DND-41 (cell line): ENCODE results near the gene YIPF7.

Source experiments
- ATAC-seq: fragments of 200-7000 bp; cut with Tn5 transposase; 3 replicates; pipeline ENCODE4 v1.9.1; 2021; ENCODE audit warnings: low read depth; ENCODE audit not compliant: insufficient read depth
- DNase-seq: peaks from one replicate; pipeline ENCODE4 v3.0.0-alpha.2; 2020
- H2AFZ ChIP-seq: 2 replicates; pipeline ENCODE4 v1.6.0; 2012; ENCODE audit warnings: low read depth, low read length
- H3K27ac ChIP-seq: 2 replicates; pipeline ENCODE4 v1.5.1; 2012; ENCODE audit warnings: low read length, inconsistent platforms
- H3K27me3 ChIP-seq: fragments of 200-600 bp; sonication (generic); 2 replicates; pipeline ENCODE4 v1.6.0; 2012; ENCODE audit warnings: low read length, mild to moderate bottlenecking, inconsistent platforms; ENCODE audit not compliant: insufficient read depth, poor library complexity
- H3K36me3 ChIP-seq: 2 replicates; pipeline ENCODE4 v1.5.1; 2012; ENCODE audit warnings: low read length, inconsistent platforms; ENCODE audit not compliant: insufficient read depth
- H3K4me1 ChIP-seq: 2 replicates; pipeline ENCODE4 v1.5.1; 2012; ENCODE audit warnings: mild to moderate bottlenecking, low read length; ENCODE audit not compliant: insufficient read depth
- H3K4me2 ChIP-seq: 2 replicates; pipeline ENCODE4 v1.6.0; 2012; ENCODE audit warnings: mild to moderate bottlenecking, moderate library complexity, low read length, inconsistent platforms; ENCODE audit not compliant: insufficient read depth
- H3K4me3 ChIP-seq, 2 experiments: fragments of 200-600 bp in 1 of 2; shearing (Covaris generic) in 1 of 2; 2 replicates each; pipeline ENCODE4 v1.5.1; 2012 to 2016; ENCODE audit warnings: inconsistent platforms in 2 of 2, low read length in 2 of 2, mild to moderate bottlenecking in 2 of 2, low read depth in 1 of 2, moderate library complexity in 1 of 2
- H3K79me2 ChIP-seq: 2 replicates; pipeline ENCODE4 v1.6.0; 2012; ENCODE audit warnings: low read length, inconsistent platforms; ENCODE audit not compliant: insufficient read depth
- H3K9ac ChIP-seq: 2 replicates; pipeline ENCODE4 v1.6.0; 2012; ENCODE audit warnings: low read depth, mild to moderate bottlenecking, inconsistent platforms, low read length, moderate library complexity
- H3K9me3 ChIP-seq: 2 replicates; pipeline ENCODE4 v1.5.1; 2012; ENCODE audit warnings: low read length, moderate library complexity, mild to moderate bottlenecking, inconsistent platforms; ENCODE audit not compliant: insufficient read depth, severe bottlenecking
- H4K20me1 ChIP-seq: 2 replicates; pipeline ENCODE4 v1.6.0; 2012; ENCODE audit warnings: low read length; ENCODE audit not compliant: insufficient read depth
- EZH2 ChIP-seq: IDR thresholded peaks from 3 replicates; pipeline ENCODE4 v1.6.1; 2012; ENCODE audit warnings: borderline replicate concordance, low read depth, mild to moderate bottlenecking, moderate library complexity, low read length, inconsistent platforms; ENCODE audit not compliant: severe bottlenecking
- TF ChIP-seq, protein P1 (sequence below): IDR thresholded peaks from 2 replicates; pipeline ENCODE4 v1.5.1; 2012; ENCODE audit warnings: borderline replicate concordance, low read length, moderate library complexity, mild to moderate bottlenecking; ENCODE audit not compliant: poor library complexity, severe bottlenecking; ENCODE audit errors: extremely low read depth

YIPF7 gene

DNA sequence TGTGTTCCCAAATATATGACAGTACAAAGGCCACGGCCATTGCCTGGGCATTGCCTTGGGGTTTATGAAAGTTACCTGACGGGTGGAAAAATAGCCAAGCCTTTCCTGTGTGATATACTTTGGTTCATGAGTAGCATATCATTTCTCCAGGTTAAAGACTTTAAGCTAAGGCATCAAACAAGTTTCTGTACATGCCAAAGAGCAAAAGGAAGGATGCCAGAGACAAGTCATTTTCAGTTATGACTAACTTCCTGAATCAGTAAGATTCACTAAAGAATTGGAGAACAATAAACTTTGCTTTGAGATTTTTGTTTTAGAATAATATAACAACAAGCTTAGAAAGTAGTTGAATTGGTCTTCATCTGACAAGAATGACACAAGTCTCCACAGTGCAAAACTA, 17.1 kb upstream of the YIPF7 start:
- Histone ChIP-seq H3K4me3 (no peak overlapping the region), H3K4me2 (no peak overlapping the region), H3K4me1 (no peaks in the 10 kb centered on the region), H3K27ac (no peak overlapping the region), H3K9ac (no peak overlapping the region), H3K9me3 (no peaks in the 10 kb centered on the region), H3K36me3 (no peaks in the 10 kb centered on the region), H3K27me3 (no peaks in the 10 kb centered on the region), H2AFZ (no peak overlapping the region), H3K79me2 (no peaks in the 10 kb centered on the region), H4K20me1 (no peaks in the 10 kb centered on the region)
- no peak for ATAC-seq
- TF ChIP-seq, protein P1, sequence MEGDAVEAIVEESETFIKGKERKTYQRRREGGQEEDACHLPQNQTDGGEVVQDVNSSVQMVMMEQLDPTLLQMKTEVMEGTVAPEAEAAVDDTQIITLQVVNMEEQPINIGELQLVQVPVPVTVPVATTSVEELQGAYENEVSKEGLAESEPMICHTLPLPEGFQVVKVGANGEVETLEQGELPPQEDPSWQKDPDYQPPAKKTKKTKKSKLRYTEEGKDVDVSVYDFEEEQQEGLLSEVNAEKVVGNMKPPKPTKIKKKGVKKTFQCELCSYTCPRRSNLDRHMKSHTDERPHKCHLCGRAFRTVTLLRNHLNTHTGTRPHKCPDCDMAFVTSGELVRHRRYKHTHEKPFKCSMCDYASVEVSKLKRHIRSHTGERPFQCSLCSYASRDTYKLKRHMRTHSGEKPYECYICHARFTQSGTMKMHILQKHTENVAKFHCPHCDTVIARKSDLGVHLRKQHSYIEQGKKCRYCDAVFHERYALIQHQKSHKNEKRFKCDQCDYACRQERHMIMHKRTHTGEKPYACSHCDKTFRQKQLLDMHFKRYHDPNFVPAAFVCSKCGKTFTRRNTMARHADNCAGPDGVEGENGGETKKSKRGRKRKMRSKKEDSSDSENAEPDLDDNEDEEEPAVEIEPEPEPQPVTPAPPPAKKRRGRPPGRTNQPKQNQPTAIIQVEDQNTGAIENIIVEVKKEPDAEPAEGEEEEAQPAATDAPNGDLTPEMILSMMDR = no peak
- no peak for TF ChIP-seq EZH2
- no peak for DNase-seq

DNA sequence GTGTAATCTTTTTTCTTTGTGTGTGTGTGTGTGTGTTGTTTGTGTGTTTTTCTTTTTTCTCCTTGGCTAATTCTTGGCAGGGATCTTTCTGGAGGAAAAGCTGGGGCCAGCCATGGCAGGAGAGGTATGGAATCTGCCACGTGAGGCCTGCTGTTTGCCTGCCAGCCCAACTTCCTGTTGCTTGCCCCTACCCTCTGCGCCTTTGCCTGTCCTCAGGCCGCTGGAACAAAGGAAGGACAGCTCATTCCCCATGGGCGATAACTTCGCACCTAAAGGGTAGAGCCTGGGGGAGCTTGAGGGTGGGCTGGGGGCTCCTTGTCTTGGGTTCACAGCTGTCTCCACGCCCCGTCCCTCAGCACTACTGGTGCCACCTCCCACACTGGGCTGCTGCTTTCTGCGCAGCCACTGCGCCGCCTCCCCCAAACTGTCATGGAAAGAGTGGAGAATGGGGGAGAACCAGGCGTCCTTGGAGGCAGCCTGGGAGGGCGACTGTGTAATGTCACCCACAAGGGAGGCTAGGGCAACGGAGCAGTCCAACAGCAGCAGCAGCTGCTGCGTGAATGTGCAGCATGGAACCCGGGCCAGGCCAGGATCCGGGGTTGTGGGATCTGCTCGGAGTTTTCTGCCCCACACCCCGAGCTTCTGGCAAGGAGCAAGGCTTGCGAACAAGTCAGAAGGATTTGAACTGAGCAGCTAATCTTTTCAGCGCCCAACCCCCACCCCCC, 12.3 kb upstream of the YIPF7 start:
- H3K9me3 ChIP-seq = no peaks in the 10 kb centered on the region
- H3K4me1 ChIP-seq = no peaks in the 10 kb centered on the region
- ATAC-seq (no peak), DNase-seq (no peak)
- no peak overlapping the region for H3K27ac ChIP-seq
- H4K20me1 ChIP-seq = no peaks in the 10 kb centered on the region
- H3K4me2 ChIP-seq = no peak overlapping the region
- H3K36me3 ChIP-seq = no peaks in the 10 kb centered on the region
- no peaks in the 10 kb centered on the region for H3K27me3 ChIP-seq
- H3K4me3 ChIP-seq = no peak overlapping the region
- H3K9ac ChIP-seq = no peak overlapping the region
- no peak overlapping the region for H2AFZ ChIP-seq
- no peaks in the 10 kb centered on the region for H3K79me2 ChIP-seq
- TF ChIP-seq, protein P1 = no peak
- TF ChIP-seq EZH2 = no peak

DNA sequence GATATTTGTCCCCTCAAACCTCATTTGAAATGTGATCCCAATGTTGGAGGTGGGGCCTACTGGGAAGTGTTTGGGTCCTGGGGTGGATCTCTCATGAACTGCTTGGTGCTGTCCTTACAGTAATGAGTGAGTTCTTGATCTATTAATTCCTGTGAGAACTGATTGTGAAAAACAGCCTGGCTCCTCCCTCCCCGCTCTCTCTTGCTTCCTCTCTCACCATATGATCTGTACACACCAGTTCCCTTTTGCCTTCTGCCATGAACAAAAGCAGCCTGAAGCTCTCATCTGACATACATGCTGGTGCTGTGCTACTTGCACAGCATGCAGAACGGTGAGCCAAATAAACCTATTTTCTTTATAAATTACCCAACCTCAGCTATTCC, 11.2 kb upstream of the YIPF7 start:
- no peaks in the 10 kb centered on the region for H3K27me3 ChIP-seq
- DNase-seq (no peak), ATAC-seq (no peak)
- no peak overlapping the region for H3K27ac ChIP-seq
- H4K20me1 ChIP-seq = no peaks in the 10 kb centered on the region
- no peaks in the 10 kb centered on the region for H3K9me3 ChIP-seq
- H3K4me1 ChIP-seq = no peaks in the 10 kb centered on the region
- TF ChIP-seq EZH2 = no peak
- TF ChIP-seq, protein P1 = no peak
- no peak overlapping the region for H3K4me3 ChIP-seq
- H3K79me2 ChIP-seq = no peaks in the 10 kb centered on the region
- no peak overlapping the region for H3K4me2 ChIP-seq
- no peaks in the 10 kb centered on the region for H3K36me3 ChIP-seq
- H2AFZ ChIP-seq = no peak overlapping the region
- H3K9ac ChIP-seq = no peak overlapping the region
